GM13976 (cell line): ENCODE data around the gene OR10A5.
A peak's percentile ranks its signal among the peaks of the same experiment; 100 is the strongest.
"Not testable (repeated sequence)": the region's sequence is repeated elsewhere in the genome, so short reads cannot be mapped to it uniquely, and the experiment has no call there.

Experiments used
- DNase-seq: peaks from one replicate; pipeline ENCODE4 v3.0.0; 2012; ENCODE audit warnings: low spot score
- in situ Hi-C: fragments of 300-500 bp; cut with MboI; formaldehyde crosslinking; loops from one replicate; pipeline ENCODE4 v1.12.0; 2022; ENCODE audit warnings: low sequenced_read_pairs, mixed read lengths, inconsistent platforms; ENCODE audit not compliant: unreplicated experiment
- TF ChIP-seq, protein P1 (sequence below): IDR thresholded peaks from 2 replicates; pipeline ENCODE4 v1.5.1; 2012; ENCODE audit warnings: borderline replicate concordance, mild to moderate bottlenecking; ENCODE audit not compliant: insufficient read depth; ENCODE audit errors: extremely low read depth, missing control alignments, control extremely low read depth

The OR10A5 gene, protein sequence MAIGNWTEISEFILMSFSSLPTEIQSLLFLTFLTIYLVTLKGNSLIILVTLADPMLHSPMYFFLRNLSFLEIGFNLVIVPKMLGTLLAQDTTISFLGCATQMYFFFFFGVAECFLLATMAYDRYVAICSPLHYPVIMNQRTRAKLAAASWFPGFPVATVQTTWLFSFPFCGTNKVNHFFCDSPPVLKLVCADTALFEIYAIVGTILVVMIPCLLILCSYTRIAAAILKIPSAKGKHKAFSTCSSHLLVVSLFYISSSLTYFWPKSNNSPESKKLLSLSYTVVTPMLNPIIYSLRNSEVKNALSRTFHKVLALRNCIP

DNA sequence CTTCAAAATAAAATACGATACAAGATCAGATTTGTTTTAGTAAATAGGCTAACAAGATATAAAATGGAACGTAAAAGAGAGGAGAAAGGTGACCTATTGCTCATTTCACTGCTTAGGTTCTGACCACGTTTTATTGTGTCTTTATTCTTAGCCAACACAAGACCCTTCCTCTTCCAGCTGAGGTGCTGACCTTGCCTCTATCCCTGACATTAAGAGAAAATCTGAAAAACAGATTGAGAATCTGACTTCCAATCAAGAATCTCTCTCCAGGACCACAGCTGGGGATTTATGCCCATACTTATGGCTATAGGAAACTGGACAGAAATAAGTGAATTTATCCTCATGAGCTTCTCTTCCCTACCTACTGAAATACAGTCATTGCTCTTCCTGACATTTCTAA, at the start of gene OR10A5:
OR10A5 (plus strand) TSS at position 301 of the 400 bp plus-strand sequence; CDS start at position 301, 0 bp downstream.
- in situ Hi-C loops = no loop called here
- TF ChIP-seq, protein P1, sequence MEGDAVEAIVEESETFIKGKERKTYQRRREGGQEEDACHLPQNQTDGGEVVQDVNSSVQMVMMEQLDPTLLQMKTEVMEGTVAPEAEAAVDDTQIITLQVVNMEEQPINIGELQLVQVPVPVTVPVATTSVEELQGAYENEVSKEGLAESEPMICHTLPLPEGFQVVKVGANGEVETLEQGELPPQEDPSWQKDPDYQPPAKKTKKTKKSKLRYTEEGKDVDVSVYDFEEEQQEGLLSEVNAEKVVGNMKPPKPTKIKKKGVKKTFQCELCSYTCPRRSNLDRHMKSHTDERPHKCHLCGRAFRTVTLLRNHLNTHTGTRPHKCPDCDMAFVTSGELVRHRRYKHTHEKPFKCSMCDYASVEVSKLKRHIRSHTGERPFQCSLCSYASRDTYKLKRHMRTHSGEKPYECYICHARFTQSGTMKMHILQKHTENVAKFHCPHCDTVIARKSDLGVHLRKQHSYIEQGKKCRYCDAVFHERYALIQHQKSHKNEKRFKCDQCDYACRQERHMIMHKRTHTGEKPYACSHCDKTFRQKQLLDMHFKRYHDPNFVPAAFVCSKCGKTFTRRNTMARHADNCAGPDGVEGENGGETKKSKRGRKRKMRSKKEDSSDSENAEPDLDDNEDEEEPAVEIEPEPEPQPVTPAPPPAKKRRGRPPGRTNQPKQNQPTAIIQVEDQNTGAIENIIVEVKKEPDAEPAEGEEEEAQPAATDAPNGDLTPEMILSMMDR = no peak
- DNase-seq = no peak

DNA sequence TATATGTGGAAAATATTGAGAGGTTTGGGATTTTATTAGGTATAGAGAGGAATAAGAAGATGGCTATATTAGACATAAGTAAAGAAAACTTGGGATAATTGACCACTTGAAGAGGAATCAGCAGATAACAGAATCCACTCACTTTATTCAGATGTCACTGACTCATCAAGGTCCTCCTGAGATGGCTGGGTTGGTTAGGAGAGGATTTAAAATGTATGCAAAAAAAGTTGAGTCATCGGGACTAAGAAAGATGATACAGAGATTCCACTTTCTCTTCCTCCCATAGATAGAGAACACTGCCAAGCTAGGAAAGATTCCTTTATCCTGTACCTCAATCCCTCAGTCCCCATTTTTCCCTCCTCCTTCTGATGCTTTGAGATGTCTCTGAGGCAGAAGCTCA, 46.1 kb upstream of the OR10A5 start, which contains the start of gene OR6A2:
OR6A2 (minus strand) TSS at position 288 of the 400 bp plus-strand sequence. CDS start 3,981 bp downstream, outside the sequence.
- TF ChIP-seq, protein P1 = no peak
- no peak for DNase-seq
- in situ Hi-C loops = no loop called here

DNA sequence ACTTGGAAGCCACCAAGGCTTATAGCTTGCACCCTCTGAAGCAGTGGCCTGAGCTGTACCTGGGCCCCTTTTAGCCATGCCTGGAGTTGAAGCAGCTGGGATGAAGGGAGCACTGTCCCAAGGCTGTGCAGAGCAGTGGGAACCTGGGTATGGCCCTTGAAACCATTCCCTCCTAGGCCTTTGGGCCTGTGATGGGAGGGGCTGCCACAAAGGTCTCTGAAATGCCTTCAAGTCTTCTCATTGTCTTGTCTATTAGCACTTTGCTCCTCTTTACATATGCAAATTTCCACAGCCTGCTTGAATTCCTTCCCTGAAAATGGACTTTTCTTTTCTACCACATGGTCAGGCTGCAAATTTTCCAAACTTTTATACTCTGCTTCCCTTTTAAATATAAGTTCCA, 44.4 kb upstream of the OR10A5 start:
- DNase-seq, in situ Hi-C loops: not testable (repeated sequence)

DNA sequence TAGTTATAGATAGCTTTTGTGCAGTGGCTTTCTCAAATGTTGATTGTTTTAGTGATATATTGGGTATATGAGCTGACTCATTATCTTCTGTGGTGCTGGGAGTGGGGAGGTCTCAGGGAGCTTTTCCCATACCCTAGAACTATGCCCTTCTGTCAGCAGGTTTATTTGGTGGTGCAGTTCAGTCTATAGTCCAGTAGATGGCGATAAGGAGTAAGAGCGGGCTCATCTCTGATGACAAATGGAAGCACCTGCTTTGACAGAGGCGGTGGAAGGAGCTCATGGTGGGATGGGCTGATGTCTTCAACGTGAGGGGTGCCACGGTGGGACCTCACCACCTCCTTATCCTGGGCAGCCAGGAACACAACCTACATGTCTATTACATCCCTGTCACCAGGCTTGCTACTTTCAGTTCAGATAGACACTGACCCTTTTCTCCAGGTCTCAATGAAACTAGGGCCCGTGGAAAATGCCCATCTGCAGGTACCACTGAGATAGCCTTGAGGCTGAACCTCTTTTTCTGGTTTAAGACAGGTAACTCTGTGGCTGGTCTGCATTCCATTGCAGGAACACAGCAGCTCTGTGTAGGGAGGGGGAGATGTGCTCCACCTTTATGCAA, 33.0 kb upstream of the OR10A5 start:
- TF ChIP-seq, protein P1 = peak; percentile 86
- peak; percentile 76 for DNase-seq
- in situ Hi-C loops = no loop called here

DNA sequence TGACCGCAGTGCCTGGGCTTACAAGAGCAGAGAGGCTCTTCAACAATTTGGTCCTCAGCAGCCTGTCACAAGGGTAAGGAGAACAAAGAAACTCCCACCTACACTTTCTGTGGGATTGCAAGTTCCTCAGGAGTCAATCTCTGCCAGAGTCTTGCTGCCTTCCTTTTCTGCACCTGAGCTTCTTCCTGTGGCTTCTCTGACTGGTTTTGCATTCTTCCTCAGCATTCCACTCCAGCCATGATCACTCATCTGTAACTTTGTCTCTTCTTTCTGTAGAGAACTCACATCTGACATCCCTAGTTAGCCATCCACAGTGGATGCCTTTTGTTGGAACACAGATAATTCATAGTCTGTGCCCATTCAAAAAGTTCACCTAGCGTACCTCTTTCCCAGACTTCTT, 31.8 kb upstream of the OR10A5 start:
- in situ Hi-C loops = no loop called here
- TF ChIP-seq, protein P1 = no peak
- no peak for DNase-seq

DNA sequence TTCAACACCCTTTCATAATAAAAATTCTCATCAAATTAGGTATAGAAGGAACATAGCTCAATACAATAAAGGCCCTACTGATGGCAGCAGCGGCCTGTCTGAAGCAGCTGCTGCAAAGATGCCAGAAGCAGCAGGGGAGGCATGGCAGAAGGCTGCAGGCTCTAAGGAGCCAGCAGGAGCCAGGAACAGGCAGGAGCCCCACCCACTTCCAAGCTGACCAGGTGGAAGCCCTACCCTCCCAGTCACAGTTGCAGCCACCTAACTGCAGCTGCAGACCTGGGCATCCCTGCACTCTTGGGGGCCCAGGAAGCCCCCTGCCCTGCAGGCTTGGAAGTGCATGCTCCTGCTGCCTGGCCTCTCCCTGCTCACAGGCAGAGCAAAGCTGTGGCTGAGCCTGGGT, 27.8 kb upstream of the OR10A5 start:
- in situ Hi-C loops = no loop called here
- DNase-seq = no peak
- TF ChIP-seq, protein P1 = no peak

DNA sequence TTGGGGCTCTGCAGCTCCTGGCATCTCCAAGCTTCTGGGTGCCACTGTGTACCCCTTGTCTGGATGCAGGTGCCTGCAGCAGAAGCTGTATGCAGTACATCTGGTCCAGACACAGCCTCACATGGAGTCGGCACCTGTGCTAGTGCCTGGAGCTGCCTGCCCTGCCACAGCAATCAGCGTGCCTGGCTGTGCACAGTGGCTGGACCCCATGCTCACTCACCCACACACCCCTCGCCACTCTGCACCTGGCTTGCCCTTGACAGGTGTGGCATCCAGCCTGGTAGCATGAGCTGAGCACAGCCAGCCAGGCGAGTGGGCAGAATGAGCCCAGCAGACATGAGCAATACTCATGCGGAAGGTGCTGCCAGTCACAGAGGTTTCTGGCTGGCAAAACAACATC, 26.5 kb upstream of the OR10A5 start:
- in situ Hi-C loops = no loop called here
- TF ChIP-seq, protein P1 = no peak
- no peak for DNase-seq
